Lower leg skin (tissue), 3 donors: ENCODE measurements around the gene KHDC4.
"Not testable (repeated sequence)": the region's sequence is repeated elsewhere in the genome, so short reads cannot be mapped to it uniquely, and the experiment has no call there.

Experiments
- CTCF ChIP-seq, 3 donors: fragments of 450-650 bp; IDR thresholded peaks; one replicate each; pipeline ENCODE4 v1.5.1; 2016; ENCODE audit warnings: antibody characterized with exemption in 3 of 3, mild to moderate bottlenecking in 3 of 3, moderate library complexity in 2 of 3
- POLR2A ChIP-seq, 2 donors: fragments of 450-650 bp; IDR thresholded peaks; one replicate each; pipeline ENCODE4 v1.6.1; 2016 to 2017; ENCODE audit warnings: antibody characterized with exemption in 2 of 2, mild to moderate bottlenecking in 1 of 2, moderate library complexity in 1 of 2

GRCh38 chr1:155895617-155896016 lies 38.6 kb downstream of the KHDC4 start:
- not testable (repeated sequence) for TF ChIP-seq CTCF, POLR2A (IDR thresholded peaks at IDR 0.05)
